Tibial artery (tissue), 4 donors: ENCODE data around the gene DCLK1.

Source experiments
- DNase-seq, 2 donors: peaks; one replicate each; pipeline ENCODE4 v3.0.0-alpha.2; 2019
- H3K27ac ChIP-seq, 2 donors: fragments of 200-600 bp; sonication (generic) in 1 of 2; 1 replicate in 1 of 2; 2 replicates in 1 of 2; pipeline ENCODE4 v1.5.1; 2018 to 2019; ENCODE audit warnings: mild to moderate bottlenecking in 1 of 2
- H3K27me3 ChIP-seq, 2 donors: fragments of 200-600 bp; sonication (generic) in 1 of 2; one replicate each; pipeline versions ENCODE4 v1.5.1 to v1.6.0; 2016 to 2019
- H3K36me3 ChIP-seq, 3 donors: fragments of 200-600 bp; sonication (generic) in 2 of 3; one replicate each; pipeline ENCODE4 v1.5.1; 2016 to 2019; ENCODE audit warnings: mild to moderate bottlenecking in 2 of 3
- H3K4me1 ChIP-seq, 4 donors: fragments of 200-600 bp; sonication (generic) in 2 of 4; 1 replicate in 3 of 4; 2 replicates in 1 of 4; pipeline ENCODE4 v1.5.1; 2016 to 2019
- H3K4me3 ChIP-seq, 2 donors: fragments of 200-600 bp; sonication (generic) in 1 of 2; 1 replicate in 1 of 2; 2 replicates in 1 of 2; pipeline ENCODE4 v1.5.1; 2018 to 2019; ENCODE audit warnings: mild to moderate bottlenecking in 2 of 2
- H3K9me3 ChIP-seq, 3 donors: fragments of 200-600 bp; sonication (generic) in 1 of 3; one replicate each; pipeline ENCODE4 v1.5.1; 2016 to 2019
- intact Hi-C: fragments of 100-400 bp; cut with DNase I; formaldehyde crosslinking; loops from one replicate; pipeline ENCODE4 v1.15.0; 2023; ENCODE audit warnings: low total_unique reads
- TF ChIP-seq, protein P1 (sequence below), 2 experiments: fragments of 200-600 bp in 1 of 2; fragments of 450-650 bp in 1 of 2; IDR thresholded peaks; one replicate each; pipeline ENCODE4 v1.5.1; 2017 to 2019; ENCODE audit warnings: antibody characterized with exemption in 2 of 2, mild to moderate bottlenecking in 1 of 2, moderate library complexity in 1 of 2

Gene DCLK1

DNA sequence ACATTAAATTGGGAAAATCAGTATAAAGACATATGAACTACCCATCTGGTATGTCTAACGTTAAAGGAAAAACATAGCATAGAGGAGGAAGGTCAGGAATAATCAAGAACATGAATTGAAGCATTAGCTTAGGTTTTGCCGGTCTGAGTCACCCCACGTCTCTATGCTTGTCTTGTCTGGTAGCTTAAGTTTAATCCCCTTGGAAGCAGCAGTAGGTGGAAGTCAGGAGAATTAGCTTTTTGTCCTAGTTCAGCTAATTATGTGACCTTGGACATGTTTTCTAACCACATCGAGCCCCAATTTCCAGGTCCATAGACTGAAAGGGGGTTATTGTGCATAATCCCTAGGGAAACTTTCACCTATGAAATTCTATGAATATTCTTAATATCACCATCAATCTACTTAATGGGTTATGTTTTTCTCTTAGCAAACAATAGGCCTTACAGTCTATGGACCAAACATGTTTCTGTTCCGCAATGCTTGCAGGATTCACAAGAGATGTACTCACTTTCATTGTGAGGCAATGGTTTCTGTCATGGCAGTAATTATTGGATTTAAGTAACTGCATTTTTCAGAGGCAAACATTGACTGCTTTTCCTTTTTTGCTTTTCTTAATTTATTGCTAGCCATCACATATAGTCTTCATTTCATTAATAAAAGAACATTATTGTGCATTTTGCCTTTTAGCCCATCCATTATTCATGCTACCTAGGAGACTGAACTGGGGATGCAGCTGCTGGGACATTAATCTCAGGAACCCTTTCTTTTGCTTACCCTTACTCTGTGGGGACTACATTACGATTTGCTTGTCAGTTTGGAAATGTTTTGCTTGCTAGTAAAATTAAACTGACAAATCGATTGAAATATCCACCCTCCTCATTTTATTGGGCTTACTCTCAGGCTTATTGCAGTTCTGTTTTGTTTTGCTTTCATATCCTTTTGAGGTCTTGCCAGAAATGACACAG lies 349.9 kb downstream of the DCLK1 start:
- DNase-seq = no peak
- intact Hi-C loops = no loop called here
- Histone ChIP-seq H3K36me3 (no peaks in the 10 kb centered on the region), H3K4me1 (peaks cover 0 to 7% (median 0%) of the 10 kb centered on the region in 4 donors), H3K9me3 (no peaks in the 10 kb centered on the region), H3K27ac (no peak overlapping the region), H3K4me3 (no peak overlapping the region), H3K27me3 (no peaks in the 10 kb centered on the region)
- TF ChIP-seq, protein P1, sequence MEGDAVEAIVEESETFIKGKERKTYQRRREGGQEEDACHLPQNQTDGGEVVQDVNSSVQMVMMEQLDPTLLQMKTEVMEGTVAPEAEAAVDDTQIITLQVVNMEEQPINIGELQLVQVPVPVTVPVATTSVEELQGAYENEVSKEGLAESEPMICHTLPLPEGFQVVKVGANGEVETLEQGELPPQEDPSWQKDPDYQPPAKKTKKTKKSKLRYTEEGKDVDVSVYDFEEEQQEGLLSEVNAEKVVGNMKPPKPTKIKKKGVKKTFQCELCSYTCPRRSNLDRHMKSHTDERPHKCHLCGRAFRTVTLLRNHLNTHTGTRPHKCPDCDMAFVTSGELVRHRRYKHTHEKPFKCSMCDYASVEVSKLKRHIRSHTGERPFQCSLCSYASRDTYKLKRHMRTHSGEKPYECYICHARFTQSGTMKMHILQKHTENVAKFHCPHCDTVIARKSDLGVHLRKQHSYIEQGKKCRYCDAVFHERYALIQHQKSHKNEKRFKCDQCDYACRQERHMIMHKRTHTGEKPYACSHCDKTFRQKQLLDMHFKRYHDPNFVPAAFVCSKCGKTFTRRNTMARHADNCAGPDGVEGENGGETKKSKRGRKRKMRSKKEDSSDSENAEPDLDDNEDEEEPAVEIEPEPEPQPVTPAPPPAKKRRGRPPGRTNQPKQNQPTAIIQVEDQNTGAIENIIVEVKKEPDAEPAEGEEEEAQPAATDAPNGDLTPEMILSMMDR (IDR thresholded peaks at IDR 0.05) = no peak

DNA sequence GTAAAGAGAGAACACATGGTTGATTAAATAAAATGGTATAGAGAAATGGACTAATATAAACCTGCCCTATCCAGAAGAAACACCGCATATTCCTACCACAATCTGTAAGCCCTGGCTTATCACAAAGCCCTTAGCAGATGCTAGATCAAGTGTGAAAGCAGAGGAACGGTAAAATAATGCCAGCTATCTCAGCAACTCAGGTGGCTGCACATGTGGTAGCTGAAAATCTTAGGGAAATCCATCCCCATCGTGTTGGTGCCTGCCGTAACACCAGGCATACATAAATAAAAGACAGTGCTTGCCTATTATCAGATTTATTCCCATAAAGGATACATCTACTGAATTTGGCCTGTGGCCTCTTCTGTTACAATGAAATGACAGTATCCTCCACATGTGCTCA lies 350.6 kb downstream of the DCLK1 start:
- Histone ChIP-seq H3K9me3 (no peaks in the 10 kb centered on the region), H3K4me3 (no peak overlapping the region), H3K27me3 (no peaks in the 10 kb centered on the region), H3K4me1 (peaks cover 0 to 11% (median 0%) of the 10 kb centered on the region in 4 donors), H3K36me3 (no peaks in the 10 kb centered on the region), H3K27ac (no peak overlapping the region)
- DNase-seq = no peak
- intact Hi-C loops = no loop called here
- TF ChIP-seq, protein P1 (IDR thresholded peaks at IDR 0.05) = no peak

DNA sequence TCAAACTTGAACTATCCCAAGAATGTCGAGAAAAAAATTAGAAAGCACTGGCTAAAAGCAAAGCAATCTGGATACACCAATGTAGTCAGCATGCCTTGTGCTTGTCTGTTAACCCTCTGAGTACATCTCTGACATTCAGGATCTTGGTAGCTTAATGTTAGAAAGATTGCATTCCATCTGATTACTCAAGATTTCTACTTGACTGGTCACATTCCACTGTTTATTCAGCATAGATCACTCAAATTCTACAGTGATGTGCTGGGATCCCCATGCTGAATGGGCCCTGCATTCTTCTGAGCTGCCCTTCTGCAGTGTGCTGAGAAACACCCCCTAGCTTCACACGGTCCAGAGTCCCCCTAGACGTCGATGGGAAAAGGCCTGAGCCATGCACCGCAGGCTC lies 359.3 kb downstream of the DCLK1 start:
- no peaks in the 10 kb centered on the region for H3K9me3 ChIP-seq
- no peak for DNase-seq
- TF ChIP-seq, protein P1 (IDR thresholded peaks at IDR 0.05) = no peak
- intact Hi-C loops = no loop called here
- H3K27me3 ChIP-seq = no peaks in the 10 kb centered on the region
- H3K27ac ChIP-seq = no peak overlapping the region
- H3K4me3 ChIP-seq = no peak overlapping the region
- no peaks in the 10 kb centered on the region for H3K36me3 ChIP-seq
- peaks cover 0 to 10% (median 0%) of the 10 kb centered on the region in 4 donors for H3K4me1 ChIP-seq

DNA sequence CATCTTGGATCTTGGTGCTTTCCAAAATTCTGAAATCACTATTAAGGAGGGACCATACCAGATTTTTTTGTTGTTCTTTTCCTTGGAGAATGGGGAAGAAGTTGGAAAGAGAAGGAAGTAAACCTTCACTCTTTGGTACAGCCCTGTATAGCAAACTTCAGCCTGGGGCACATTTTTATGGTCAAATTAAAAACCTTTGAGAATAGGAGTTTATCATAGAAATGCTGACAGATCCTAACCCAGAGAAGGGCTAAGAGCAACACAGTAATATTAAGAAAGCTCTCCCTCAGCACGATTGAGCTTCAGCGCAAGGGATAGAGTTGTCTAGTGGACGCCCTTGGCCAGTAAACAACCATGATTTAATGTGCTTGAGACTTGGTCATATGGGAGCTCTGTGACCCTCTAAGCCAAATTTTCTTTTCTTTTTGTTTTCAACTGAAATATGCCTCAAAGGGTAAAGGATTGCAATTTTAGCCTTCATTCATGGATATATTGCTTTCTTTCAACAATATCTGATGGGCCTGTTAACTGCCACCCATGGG lies 360.4 kb downstream of the DCLK1 start:
- Histone ChIP-seq H3K36me3 (no peaks in the 10 kb centered on the region), H3K9me3 (no peaks in the 10 kb centered on the region), H3K4me3 (no peak overlapping the region), H3K27ac (no peak overlapping the region), H3K4me1 (no peaks in the 10 kb centered on the region), H3K27me3 (no peaks in the 10 kb centered on the region)
- intact Hi-C loops = no loop called here
- TF ChIP-seq, protein P1 (IDR thresholded peaks at IDR 0.05) = no peak
- no peak for DNase-seq

DNA sequence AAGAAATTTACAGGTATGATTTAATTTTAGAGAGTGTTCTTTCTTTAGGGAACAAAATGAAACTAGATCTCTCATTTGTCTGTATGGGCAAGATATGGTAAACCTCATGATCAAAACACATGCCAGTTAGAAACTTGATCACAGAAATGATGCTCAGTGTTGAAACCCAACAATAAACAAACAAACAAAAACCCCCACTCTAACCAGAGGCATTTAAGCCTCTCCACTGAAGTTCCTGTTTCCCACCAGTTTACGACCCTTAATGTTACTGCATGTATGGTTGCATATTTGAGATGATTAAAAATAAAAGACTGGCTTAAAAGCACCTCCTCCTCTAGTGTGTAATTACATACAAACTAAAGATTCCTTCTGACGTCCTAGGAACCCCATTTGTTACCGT lies 361.4 kb downstream of the DCLK1 start:
- Histone ChIP-seq H3K4me3 (no peak overlapping the region), H3K27ac (no peak overlapping the region), H3K36me3 (no peaks in the 10 kb centered on the region), H3K9me3 (no peaks in the 10 kb centered on the region), H3K4me1 (no peaks in the 10 kb centered on the region), H3K27me3 (no peaks in the 10 kb centered on the region)
- intact Hi-C loops = no loop called here
- TF ChIP-seq, protein P1 (IDR thresholded peaks at IDR 0.05) = no peak
- DNase-seq = no peak
